Nephron progenitor cell (in vitro differentiated cells): Measurements from ENCODE around the gene FBP1.

Experiments used
- DNase-seq: peaks from one replicate; pipeline ENCODE4 v3.0.0; 2021
- H3K27ac Mint-ChIP-seq: 2 replicates; pipeline ENCODE4 v1.8.0; 2021; ENCODE audit warnings: mild to moderate bottlenecking, moderate library complexity, mixed read lengths
- H3K27me3 Mint-ChIP-seq: 2 replicates; pipeline ENCODE4 v1.8.0; 2021; ENCODE audit warnings: mild to moderate bottlenecking, low read depth, mixed read lengths; ENCODE audit not compliant: poor library complexity
- H3K36me3 Mint-ChIP-seq: 2 replicates; pipeline ENCODE4 v1.8.0; 2021; ENCODE audit warnings: low read depth, mixed read lengths
- H3K4me1 Mint-ChIP-seq: 2 replicates; pipeline ENCODE4 v1.8.0; 2021; ENCODE audit warnings: mixed read lengths
- H3K4me3 Mint-ChIP-seq: 2 replicates; pipeline ENCODE4 v1.8.0; 2021; ENCODE audit warnings: mild to moderate bottlenecking, moderate library complexity, mixed read lengths
- H3K9me3 Mint-ChIP-seq: 2 replicates; pipeline ENCODE4 v1.8.0; 2021; ENCODE audit warnings: mild to moderate bottlenecking, moderate library complexity, mixed read lengths
- TF ChIP-seq, protein P1 (sequence below): fragments of 200-600 bp; sonication (generic); IDR thresholded peaks from 2 replicates; pipeline ENCODE4 v1.5.0; 2021; ENCODE audit warnings: antibody characterized with exemption

FBP1 gene

DNA sequence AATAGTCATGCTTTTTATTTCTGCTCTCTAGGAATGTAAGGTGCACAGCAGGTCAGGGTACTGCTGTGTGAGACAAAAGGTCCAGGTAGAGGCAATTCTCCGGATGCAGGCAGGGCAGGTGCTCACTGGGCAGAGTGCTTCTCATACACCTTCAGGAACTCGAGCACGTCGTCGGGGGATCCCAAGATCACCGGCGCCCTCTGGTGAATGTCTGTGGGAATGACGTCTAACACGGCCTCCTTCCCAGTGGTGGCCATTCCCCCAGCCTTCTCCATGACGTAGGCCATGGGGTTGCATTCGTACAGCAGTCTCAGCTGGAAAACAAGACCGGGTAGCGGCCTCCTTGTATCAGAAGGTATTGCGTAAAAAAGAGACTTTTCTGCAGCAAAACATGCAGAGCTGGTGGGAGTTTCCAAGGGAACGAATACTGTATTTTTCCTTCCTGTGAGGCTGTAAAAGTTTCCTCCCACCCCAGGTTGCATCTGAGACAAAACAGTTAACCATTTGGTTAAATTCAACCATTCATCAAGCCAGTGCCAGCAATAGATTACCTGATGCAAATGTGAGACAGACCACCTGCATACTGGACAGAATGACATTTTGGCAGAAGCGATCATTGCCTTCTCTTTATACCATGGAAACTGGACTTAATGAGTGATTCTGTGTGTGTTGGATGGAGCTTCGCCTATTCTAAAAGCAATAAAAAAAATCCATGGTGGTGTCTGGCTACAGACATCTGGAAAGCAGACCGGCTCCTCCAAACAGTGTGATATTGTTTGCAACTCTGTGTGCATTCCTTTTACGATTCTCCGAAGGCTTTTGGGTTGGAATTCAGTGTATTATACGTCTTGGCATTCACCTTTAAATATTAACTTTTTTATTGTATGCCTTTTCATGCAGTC is 35.8 kb downstream of the FBP1 start:
- Mint-ChIP-seq H3K9me3 (no peaks in the 10 kb centered on the region), H3K4me3 (no peak overlapping the region), H3K4me1 (peaks cover 38% of the 10 kb centered on the region), H3K36me3 (no peaks in the 10 kb centered on the region), H3K27ac (no peak overlapping the region), H3K27me3 (peaks cover 13% of the 10 kb centered on the region)
- TF ChIP-seq, protein P1, sequence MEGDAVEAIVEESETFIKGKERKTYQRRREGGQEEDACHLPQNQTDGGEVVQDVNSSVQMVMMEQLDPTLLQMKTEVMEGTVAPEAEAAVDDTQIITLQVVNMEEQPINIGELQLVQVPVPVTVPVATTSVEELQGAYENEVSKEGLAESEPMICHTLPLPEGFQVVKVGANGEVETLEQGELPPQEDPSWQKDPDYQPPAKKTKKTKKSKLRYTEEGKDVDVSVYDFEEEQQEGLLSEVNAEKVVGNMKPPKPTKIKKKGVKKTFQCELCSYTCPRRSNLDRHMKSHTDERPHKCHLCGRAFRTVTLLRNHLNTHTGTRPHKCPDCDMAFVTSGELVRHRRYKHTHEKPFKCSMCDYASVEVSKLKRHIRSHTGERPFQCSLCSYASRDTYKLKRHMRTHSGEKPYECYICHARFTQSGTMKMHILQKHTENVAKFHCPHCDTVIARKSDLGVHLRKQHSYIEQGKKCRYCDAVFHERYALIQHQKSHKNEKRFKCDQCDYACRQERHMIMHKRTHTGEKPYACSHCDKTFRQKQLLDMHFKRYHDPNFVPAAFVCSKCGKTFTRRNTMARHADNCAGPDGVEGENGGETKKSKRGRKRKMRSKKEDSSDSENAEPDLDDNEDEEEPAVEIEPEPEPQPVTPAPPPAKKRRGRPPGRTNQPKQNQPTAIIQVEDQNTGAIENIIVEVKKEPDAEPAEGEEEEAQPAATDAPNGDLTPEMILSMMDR, result peak; percentile 60
- DNase-seq, result peak; percentile 83

DNA sequence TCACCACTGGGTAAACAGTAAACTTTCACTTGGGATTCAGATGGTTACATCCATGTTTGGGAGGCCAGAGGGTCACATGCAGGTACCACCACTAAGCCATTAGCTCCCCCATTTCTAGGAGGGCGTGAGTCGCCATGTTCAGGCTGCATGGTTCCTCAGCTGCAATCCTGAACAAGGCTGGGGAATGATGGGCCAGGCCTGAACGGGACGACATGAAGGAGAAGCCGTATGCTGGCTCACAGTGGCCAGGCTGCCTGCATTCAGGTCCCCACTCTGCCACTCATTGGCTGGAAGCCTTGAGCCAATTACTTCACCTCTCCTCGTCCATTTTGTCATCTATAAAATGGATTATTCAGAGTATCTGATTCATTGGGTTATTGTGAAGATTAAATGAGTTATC is 36.7 kb downstream of the FBP1 start:
- no peak overlapping the region for H3K4me3 Mint-ChIP-seq
- H3K4me1 Mint-ChIP-seq, result peaks cover 30% of the 10 kb centered on the region
- DNase-seq, result no peak
- no peak overlapping the region for H3K27ac Mint-ChIP-seq
- H3K27me3 Mint-ChIP-seq, result peaks cover 13% of the 10 kb centered on the region
- H3K9me3 Mint-ChIP-seq, result no peaks in the 10 kb centered on the region
- TF ChIP-seq, protein P1, result no peak
- H3K36me3 Mint-ChIP-seq, result no peaks in the 10 kb centered on the region

DNA sequence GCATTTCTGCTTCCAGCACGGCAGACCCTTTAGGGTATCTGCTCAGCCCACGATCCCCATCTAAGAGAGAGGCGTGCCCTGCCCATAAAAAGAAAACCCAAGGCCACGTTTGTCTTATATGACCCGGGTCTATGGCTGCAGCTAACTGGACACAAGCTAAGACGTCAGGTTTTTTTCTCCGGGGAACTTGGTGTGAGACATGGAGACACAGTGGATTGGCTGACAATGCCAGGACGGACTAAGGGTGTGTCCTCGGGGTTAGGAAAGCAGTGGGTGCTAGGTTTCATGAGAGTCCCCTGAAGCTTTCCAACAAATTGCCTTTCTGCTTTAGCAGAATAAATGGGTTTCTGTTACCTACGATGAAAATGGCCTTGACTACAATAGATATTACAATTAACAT is 38.6 kb downstream of the FBP1 start:
- no peak overlapping the region for H3K4me3 Mint-ChIP-seq
- H3K4me1 Mint-ChIP-seq, result peaks cover 16% of the 10 kb centered on the region
- H3K9me3 Mint-ChIP-seq, result no peaks in the 10 kb centered on the region
- no peak overlapping the region for H3K27ac Mint-ChIP-seq
- peaks cover 15% of the 10 kb centered on the region for H3K27me3 Mint-ChIP-seq
- TF ChIP-seq, protein P1, result no peak
- DNase-seq, result no peak
- no peaks in the 10 kb centered on the region for H3K36me3 Mint-ChIP-seq

DNA sequence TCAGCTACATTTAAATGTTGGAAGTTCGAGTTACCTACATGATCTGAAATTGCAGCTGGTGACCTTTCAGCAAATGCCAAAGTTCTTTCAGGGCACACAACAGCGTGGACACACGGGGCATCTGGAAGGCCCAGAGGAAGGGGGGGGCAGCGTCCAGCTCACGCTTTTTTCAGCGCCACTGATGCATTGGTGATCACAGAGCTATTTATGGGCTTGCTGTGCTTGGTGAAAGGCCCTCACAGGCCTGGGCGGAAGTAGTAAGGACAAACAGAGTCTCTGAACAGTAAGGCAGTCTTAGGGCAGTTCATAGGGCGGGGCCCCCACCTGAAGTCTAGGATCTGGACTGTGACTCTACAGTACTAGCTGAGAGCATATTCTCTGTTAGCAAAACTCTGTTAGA is 39.1 kb downstream of the FBP1 start:
- no peak for DNase-seq
- H3K27me3 Mint-ChIP-seq, result peaks cover 15% of the 10 kb centered on the region
- no peaks in the 10 kb centered on the region for H3K9me3 Mint-ChIP-seq
- TF ChIP-seq, protein P1, result no peak
- no peak overlapping the region for H3K27ac Mint-ChIP-seq
- no peaks in the 10 kb centered on the region for H3K36me3 Mint-ChIP-seq
- peaks cover 13% of the 10 kb centered on the region for H3K4me1 Mint-ChIP-seq
- H3K4me3 Mint-ChIP-seq, result no peak overlapping the region

DNA sequence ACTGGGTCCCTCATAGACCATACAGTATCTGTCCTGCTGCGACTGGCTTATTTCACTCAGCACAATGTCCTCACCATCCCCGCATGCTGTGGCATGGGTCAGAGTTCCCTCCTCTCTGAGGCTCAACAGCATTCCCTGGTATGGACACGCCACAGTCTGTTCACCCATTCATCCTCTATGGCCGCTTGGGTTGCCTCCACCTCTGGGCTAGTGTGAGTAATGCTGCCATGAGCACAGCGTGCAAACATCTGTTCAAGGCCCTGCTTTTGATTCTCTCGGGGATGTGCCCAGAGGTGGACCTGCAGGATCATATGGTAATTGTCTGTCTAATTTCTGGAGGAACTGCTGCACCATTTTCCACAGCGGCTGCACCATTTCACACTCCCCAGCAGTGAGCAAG is 40.2 kb downstream of the FBP1 start:
- Mint-ChIP-seq H3K27ac (no peak overlapping the region), H3K9me3 (no peaks in the 10 kb centered on the region), H3K27me3 (peaks cover 15% of the 10 kb centered on the region), H3K4me3 (no peak overlapping the region), H3K36me3 (no peaks in the 10 kb centered on the region), H3K4me1 (peaks cover 12% of the 10 kb centered on the region)
- DNase-seq, result no peak
- TF ChIP-seq, protein P1, result no peak
